ENCODE data around the gene TRAPPC2L.

The TRAPPC2L gene

GRCh38 chr16:88839026-88839529 is 17.8 kb upstream of the TRAPPC2L start:
- no peak for DNase-seq (ENCODE audit: low read depth in 2 of 2)

- DNase-seq (ENCODE audit: low read depth in 2 of 2), result no peak
Observed at GRCh38 chr16:88839745-88840599, 17.0 kb upstream of the TRAPPC2L start.

- no peak for DNase-seq (ENCODE audit: low read depth in 2 of 2)
Observed at GRCh38 chr16:88840600-88841215, 16.2 kb upstream of the TRAPPC2L start.

- DNase-seq (ENCODE audit: low read depth in 2 of 2), result no peak
Observed at GRCh38 chr16:88841521-88842307, 15.2 kb upstream of the TRAPPC2L start.

GRCh38 chr16:88842308-88842756 is 14.6 kb upstream of the TRAPPC2L start:
- DNase-seq (ENCODE audit: low read depth in 2 of 2), result no peak

- DNase-seq (ENCODE audit: low read depth in 2 of 2), result no peak
Observed at GRCh38 chr16:88842806-88843205, 14.1 kb upstream of the TRAPPC2L start.

- no peak for DNase-seq (ENCODE audit: low read depth in 2 of 2)
Observed at GRCh38 chr16:88843256-88843655, 13.7 kb upstream of the TRAPPC2L start.

GRCh38 chr16:88844419-88845036 is 12.4 kb upstream of the TRAPPC2L start:
- no peak for DNase-seq (ENCODE audit: low read depth in 2 of 2)

GRCh38 chr16:88846088-88846487 is 10.8 kb upstream of the TRAPPC2L start:
- no peak for DNase-seq (ENCODE audit: low read depth in 2 of 2)

- DNase-seq (ENCODE audit: low read depth in 2 of 2), result no peak
Observed at GRCh38 chr16:88847654-88848053, 9.3 kb upstream of the TRAPPC2L start.

- DNase-seq (ENCODE audit: low read depth in 2 of 2), result no peak
Observed at GRCh38 chr16:88848557-88848956, 8.4 kb upstream of the TRAPPC2L start.

- DNase-seq (ENCODE audit: low read depth in 2 of 2), result no peak
Observed at GRCh38 chr16:88850531-88851199, 6.3 kb upstream of the TRAPPC2L start.

GRCh38 chr16:88851616-88852015 is 5.3 kb upstream of the TRAPPC2L start:
- DNase-seq (ENCODE audit: low read depth in 2 of 2), result no peak

GRCh38 chr16:88853325-88853941 is 3.5 kb upstream of the TRAPPC2L start:
- no peak for DNase-seq (ENCODE audit: low read depth in 2 of 2)

GRCh38 chr16:88854306-88855111 is 2.4 kb upstream of the TRAPPC2L start:
- no peak for DNase-seq (ENCODE audit: low read depth in 2 of 2)

- DNase-seq (ENCODE audit: low read depth in 2 of 2), result no peak
Observed at GRCh38 chr16:88855176-88855575, 1.8 kb upstream of the TRAPPC2L start.

- no peak for DNase-seq (ENCODE audit: low read depth in 2 of 2)
Observed at GRCh38 chr16:88855736-88856121, 1.2 kb upstream of the TRAPPC2L start.

- no peak for DNase-seq (ENCODE audit: low read depth in 2 of 2)
Observed at GRCh38 chr16:88856122-88856827, 652 bp upstream of the TRAPPC2L start.

- peak; percentile 47 to 48 for DNase-seq (ENCODE audit: low read depth in 2 of 2)
Observed at GRCh38 chr16:88857728-88858339, 907 bp downstream of the TRAPPC2L start.
